Choroid plexus epithelial cell (primary cell): ENCODE measurements around the gene MALRD1.

Experiments used
- DNase-seq: peaks from one replicate; pipeline ENCODE4 v3.0.0-alpha.2; 2010; ENCODE audit warnings: low read depth
- H3K4me3 ChIP-seq: 2 replicates; pipeline ENCODE4 v1.5.1; 2011; ENCODE audit warnings: low read depth, mild to moderate bottlenecking, control low read depth, low read length, moderate library complexity
- CTCF ChIP-seq: conservative IDR thresholded peaks from 2 replicates; pipeline ENCODE4 v1.5.1; 2011; ENCODE audit warnings: low read depth, mild to moderate bottlenecking, control low read depth, inconsistent platforms, low read length, moderate library complexity

Gene MALRD1

GRCh38 chr10:19097151-19097550 is 48.5 kb downstream of the MALRD1 start:
- no peak for TF ChIP-seq CTCF
- DNase-seq: peak; percentile 6
- H3K4me3 ChIP-seq: no peak overlapping the region

GRCh38 chr10:19098803-19099202 is 50.2 kb downstream of the MALRD1 start:
- DNase-seq: no peak
- no peak for TF ChIP-seq CTCF
- no peak overlapping the region for H3K4me3 ChIP-seq

GRCh38 chr10:19107406-19107805 is 58.8 kb downstream of the MALRD1 start:
- DNase-seq: no peak
- TF ChIP-seq CTCF: no peak
- H3K4me3 ChIP-seq: no peak overlapping the region

GRCh38 chr10:19111501-19112267 is 63.1 kb downstream of the MALRD1 start:
- DNase-seq: no peak
- TF ChIP-seq CTCF: no peak
- no peak overlapping the region for H3K4me3 ChIP-seq

- no peak for TF ChIP-seq CTCF
- no peak for DNase-seq
These were observed 68.8 kb downstream of the MALRD1 start for GRCh38 chr10:19117438-19117837.

GRCh38 chr10:19119191-19119590 is 70.6 kb downstream of the MALRD1 start:
- H3K4me3 ChIP-seq: no peak overlapping the region
- DNase-seq: no peak
- TF ChIP-seq CTCF: no peak

More at GRCh38 chr10:19117438-19117837, 68.8 kb downstream of the MALRD1 start:
- H3K4me3 ChIP-seq: no peak overlapping the region

- TF ChIP-seq CTCF: no peak
- no peak for DNase-seq
- no peak overlapping the region for H3K4me3 ChIP-seq
These were observed 71.8 kb downstream of the MALRD1 start for GRCh38 chr10:19120381-19120908.
